A549 (cell line): ENCODE results near the gene MLH3.

Source experiments
- CTCF ChIP-seq: fragments of >200 bp; sonication (Bioruptor Twin); formaldehyde crosslinking; IDR thresholded peaks from 3 replicates; pipeline ENCODE4 v1.5.1; 2016
- EP300 ChIP-seq, 2 experiments: fragments of >200 bp; sonication (Bioruptor Twin); formaldehyde crosslinking; IDR thresholded peaks; 2 replicates in 1 of 2; 3 replicates in 1 of 2; pipeline ENCODE4 v1.6.1; 2016 to 2017
- ESRRA ChIP-seq: fragments of 150-350 bp; IDR thresholded peaks from 2 replicates; pipeline ENCODE4 v1.6.1; 2014; ENCODE audit warnings: mild to moderate bottlenecking, low read length, borderline replicate concordance

DNA sequence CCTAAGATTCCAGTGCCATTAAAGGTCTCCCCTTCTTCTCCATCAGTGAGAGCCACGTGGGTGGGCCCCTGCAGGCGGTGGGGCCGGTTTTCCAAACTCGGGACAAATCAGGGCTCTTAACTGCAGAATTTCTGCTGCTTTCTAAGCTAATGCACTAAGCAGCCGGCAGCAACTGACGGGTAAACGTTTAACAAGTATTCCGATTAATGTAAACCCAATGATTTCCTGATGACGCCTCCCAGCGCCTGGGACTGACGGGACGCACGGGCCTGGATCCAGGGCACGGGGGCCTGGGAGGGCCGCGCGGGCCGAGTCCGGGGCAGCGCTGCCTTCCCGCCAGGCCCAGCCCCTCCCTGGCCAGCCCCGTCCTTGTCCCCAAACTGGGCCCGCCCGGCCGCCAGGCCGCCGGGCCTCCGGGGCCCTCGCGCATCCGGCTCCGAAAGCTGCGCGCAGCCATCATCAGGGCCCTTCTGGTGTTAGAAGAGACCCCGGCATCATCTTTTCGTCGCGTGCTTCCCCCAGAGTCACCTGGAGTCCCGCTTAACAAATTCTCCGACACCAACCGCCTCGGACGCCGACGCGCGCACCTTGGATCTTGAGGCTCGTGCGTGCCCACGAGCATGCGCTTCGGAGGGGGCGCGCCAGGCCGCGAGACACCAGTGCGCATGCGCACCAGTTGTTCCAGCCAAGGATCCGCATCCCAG lies at the start of gene MLH3:
- TF ChIP-seq EP300 (IDR thresholded peaks at IDR 0.05) (no peak), CTCF (no peak), ESRRA (no peak)
